DND-41 (cell line): Measurements from ENCODE around the gene TRIM3.

Experiments used
- ATAC-seq: fragments of 200-7000 bp; cut with Tn5 transposase; 3 replicates; pipeline ENCODE4 v1.9.1; 2021; ENCODE audit warnings: low read depth; ENCODE audit not compliant: insufficient read depth
- DNase-seq: peaks from one replicate; pipeline ENCODE4 v3.0.0-alpha.2; 2020
- H2AFZ ChIP-seq: 2 replicates; pipeline ENCODE4 v1.6.0; 2012; ENCODE audit warnings: low read depth, low read length
- H3K27ac ChIP-seq: 2 replicates; pipeline ENCODE4 v1.5.1; 2012; ENCODE audit warnings: low read length, inconsistent platforms
- H3K27me3 ChIP-seq: fragments of 200-600 bp; sonication (generic); 2 replicates; pipeline ENCODE4 v1.6.0; 2012; ENCODE audit warnings: low read length, mild to moderate bottlenecking, inconsistent platforms; ENCODE audit not compliant: insufficient read depth, poor library complexity
- H3K36me3 ChIP-seq: 2 replicates; pipeline ENCODE4 v1.5.1; 2012; ENCODE audit warnings: low read length, inconsistent platforms; ENCODE audit not compliant: insufficient read depth
- H3K4me1 ChIP-seq: 2 replicates; pipeline ENCODE4 v1.5.1; 2012; ENCODE audit warnings: mild to moderate bottlenecking, low read length; ENCODE audit not compliant: insufficient read depth
- H3K4me2 ChIP-seq: 2 replicates; pipeline ENCODE4 v1.6.0; 2012; ENCODE audit warnings: mild to moderate bottlenecking, moderate library complexity, low read length, inconsistent platforms; ENCODE audit not compliant: insufficient read depth
- H3K4me3 ChIP-seq, 2 experiments: fragments of 200-600 bp in 1 of 2; shearing (Covaris generic) in 1 of 2; 2 replicates each; pipeline ENCODE4 v1.5.1; 2012 to 2016; ENCODE audit warnings: inconsistent platforms in 2 of 2, low read length in 2 of 2, mild to moderate bottlenecking in 2 of 2, low read depth in 1 of 2, moderate library complexity in 1 of 2
- H3K79me2 ChIP-seq: 2 replicates; pipeline ENCODE4 v1.6.0; 2012; ENCODE audit warnings: low read length, inconsistent platforms; ENCODE audit not compliant: insufficient read depth
- H3K9ac ChIP-seq: 2 replicates; pipeline ENCODE4 v1.6.0; 2012; ENCODE audit warnings: low read depth, mild to moderate bottlenecking, inconsistent platforms, low read length, moderate library complexity
- H3K9me3 ChIP-seq: 2 replicates; pipeline ENCODE4 v1.5.1; 2012; ENCODE audit warnings: low read length, moderate library complexity, mild to moderate bottlenecking, inconsistent platforms; ENCODE audit not compliant: insufficient read depth, severe bottlenecking
- H4K20me1 ChIP-seq: 2 replicates; pipeline ENCODE4 v1.6.0; 2012; ENCODE audit warnings: low read length; ENCODE audit not compliant: insufficient read depth
- CTCF ChIP-seq: IDR thresholded peaks from 2 replicates; pipeline ENCODE4 v1.5.1; 2012; ENCODE audit warnings: borderline replicate concordance, low read length, moderate library complexity, mild to moderate bottlenecking; ENCODE audit not compliant: poor library complexity, severe bottlenecking; ENCODE audit errors: extremely low read depth
- EZH2 ChIP-seq: IDR thresholded peaks from 3 replicates; pipeline ENCODE4 v1.6.1; 2012; ENCODE audit warnings: borderline replicate concordance, low read depth, mild to moderate bottlenecking, moderate library complexity, low read length, inconsistent platforms; ENCODE audit not compliant: severe bottlenecking

Gene TRIM3

GRCh38 chr11:6427516-6427915, 46.2 kb downstream of the TRIM3 start:
- no peaks in the 10 kb centered on the region for H3K79me2 ChIP-seq
- no peaks in the 10 kb centered on the region for H4K20me1 ChIP-seq
- H3K27ac ChIP-seq: no peak overlapping the region
- DNase-seq (no peak), ATAC-seq (no peak)
- TF ChIP-seq EZH2: no peak
- TF ChIP-seq CTCF: no peak
- H3K27me3 ChIP-seq: peaks cover 6% of the 10 kb centered on the region
- no peak overlapping the region for H3K4me3 ChIP-seq
- no peaks in the 10 kb centered on the region for H3K36me3 ChIP-seq
- H3K9ac ChIP-seq: no peak overlapping the region
- no peak overlapping the region for H2AFZ ChIP-seq
- H3K4me1 ChIP-seq: no peaks in the 10 kb centered on the region
- H3K9me3 ChIP-seq: no peaks in the 10 kb centered on the region
- no peak overlapping the region for H3K4me2 ChIP-seq

DNA sequence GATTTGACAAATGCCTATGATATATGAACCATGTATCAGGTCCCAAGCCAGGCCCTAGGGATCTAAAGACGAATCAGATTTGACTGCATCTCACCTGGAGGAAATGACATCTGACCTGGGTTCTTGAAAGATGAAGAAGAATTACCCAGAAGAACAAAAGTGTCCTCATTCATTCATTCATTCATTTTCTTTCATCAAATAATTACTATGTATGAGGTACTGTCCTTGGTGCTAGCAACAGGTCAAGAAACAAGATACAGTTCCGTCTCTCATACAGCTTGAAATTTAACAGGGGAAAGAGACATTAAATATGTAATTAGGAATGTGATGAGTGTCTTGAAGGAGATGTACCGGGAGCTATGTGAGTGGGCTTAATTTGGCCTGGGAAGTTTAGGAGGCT, 53.1 kb downstream of the TRIM3 start:
- Histone ChIP-seq H3K79me2 (no peaks in the 10 kb centered on the region), H3K36me3 (no peaks in the 10 kb centered on the region), H3K4me3 (no peak overlapping the region), H3K9me3 (no peaks in the 10 kb centered on the region), H3K9ac (no peak overlapping the region), H2AFZ (no peak overlapping the region), H3K4me1 (peaks cover 6% of the 10 kb centered on the region; the same call in 1 of the 2 replicates), H3K27ac (no peak overlapping the region), H3K4me2 (no peak overlapping the region), H4K20me1 (no peaks in the 10 kb centered on the region; the same call in 1 of the 2 replicates), H3K27me3 (peaks cover 30% of the 10 kb centered on the region)
- ATAC-seq (no peak), DNase-seq (no peak)
- TF ChIP-seq EZH2 (no peak), CTCF (no peak)

DNA sequence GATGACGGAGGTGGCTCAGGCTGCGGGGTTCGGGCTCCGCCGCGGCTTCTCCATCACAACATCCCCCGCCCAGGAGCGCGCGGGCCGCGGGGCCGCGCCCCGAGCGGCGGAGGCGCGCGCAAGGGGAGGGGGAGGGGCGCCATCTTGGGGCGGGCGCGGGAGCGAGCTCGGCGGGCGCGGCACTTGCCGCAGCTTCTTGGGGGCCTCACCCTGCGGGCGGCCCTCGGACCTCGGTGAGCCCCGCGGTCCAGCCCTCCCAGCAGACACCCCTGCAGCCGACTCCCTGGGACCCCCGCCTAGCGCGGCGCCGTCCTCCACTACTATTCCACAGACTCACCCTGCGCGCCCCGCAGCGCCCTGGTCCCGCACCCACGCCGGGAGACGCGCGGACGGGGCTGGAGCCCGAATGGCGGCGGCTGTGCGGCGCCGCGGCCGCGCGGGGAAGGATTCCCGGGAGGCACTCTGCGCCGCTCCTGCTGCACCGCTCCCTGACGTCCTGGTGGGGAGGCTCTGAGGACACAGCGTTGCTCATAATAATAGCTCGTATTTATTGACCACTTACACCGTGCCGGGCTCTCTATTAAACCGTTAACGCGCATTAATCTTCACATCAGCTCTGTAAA, 54.6 kb downstream of the TRIM3 start, which contains the start of gene APBB1:
Gene APBB1 (minus strand): TSS at position 86 of the 623 bp plus-strand sequence. CDS start 7,747 bp downstream, outside the sequence.
- H4K20me1 ChIP-seq: no peaks in the 10 kb centered on the region; the same call in 1 of the 2 replicates
- H3K4me3 ChIP-seq: peak within 1 kb of the TSS; percentile 29 to 59; a peak in 3 of 4 replicates
- H3K9me3 ChIP-seq: no peaks in the 10 kb centered on the region
- H2AFZ ChIP-seq: peak within 1 kb of the TSS; percentile 76
- DNase-seq (peak; percentile 48), ATAC-seq (peak; percentile 66)
- H3K4me1 ChIP-seq: peaks cover 6% of the 10 kb centered on the region; the same call in 1 of the 2 replicates
- H3K36me3 ChIP-seq: no peaks in the 10 kb centered on the region
- no peak for TF ChIP-seq CTCF
- TF ChIP-seq EZH2: peak; percentile 63
- H3K27me3 ChIP-seq: peaks cover 30% of the 10 kb centered on the region
- H3K9ac ChIP-seq: peak within 1 kb of the TSS; percentile 60; the same call in 1 of the 2 replicates
- peak within 1 kb of the TSS; percentile 72 for H3K4me2 ChIP-seq
- peak within 1 kb of the TSS; percentile 15; the same call in 1 of the 2 replicates for H3K27ac ChIP-seq
- H3K79me2 ChIP-seq: no peaks in the 10 kb centered on the region
